ENCODE results near the gene PCSK2.
A peak's percentile ranks its signal among the peaks of the same experiment; 100 is the strongest.

PCSK2 gene

GRCh38 chr20:17343656-17344452 is 117.0 kb downstream of the PCSK2 start:
- no peak for DNase-seq

GRCh38 chr20:17344790-17345189 is 118.0 kb downstream of the PCSK2 start:
- no peak for DNase-seq

GRCh38 chr20:17345321-17345720 is 118.5 kb downstream of the PCSK2 start:
- no peak for DNase-seq

- DNase-seq = no peak
These were observed 123.5 kb downstream of the PCSK2 start for GRCh38 chr20:17350321-17350720.

- no peak for DNase-seq
These were observed 130.4 kb downstream of the PCSK2 start for GRCh38 chr20:17357238-17357637.

- DNase-seq = no peak
These were observed 132.0 kb downstream of the PCSK2 start for GRCh38 chr20:17358854-17359253.

GRCh38 chr20:17364681-17365080 is 137.8 kb downstream of the PCSK2 start:
- no peak for DNase-seq

- no peak for DNase-seq
These were observed 139.0 kb downstream of the PCSK2 start for GRCh38 chr20:17365831-17366230.

- no peak for DNase-seq
These were observed 142.7 kb downstream of the PCSK2 start for GRCh38 chr20:17369506-17369905.

- DNase-seq = no peak
These were observed 146.1 kb downstream of the PCSK2 start for GRCh38 chr20:17372806-17373440.

- DNase-seq = no peak
These were observed 147.2 kb downstream of the PCSK2 start for GRCh38 chr20:17374086-17374485.

- DNase-seq = no peak
These were observed 149.2 kb downstream of the PCSK2 start for GRCh38 chr20:17376031-17376430.

GRCh38 chr20:17377231-17377630 is 150.4 kb downstream of the PCSK2 start:
- DNase-seq = no peak

- DNase-seq = no peak
These were observed 152.8 kb downstream of the PCSK2 start for GRCh38 chr20:17379651-17380050.

- DNase-seq = no peak
These were observed 154.0 kb downstream of the PCSK2 start for GRCh38 chr20:17380801-17381200.

- no peak for DNase-seq
These were observed 154.9 kb downstream of the PCSK2 start for GRCh38 chr20:17381724-17382123.

GRCh38 chr20:17385798-17386197 is 159.0 kb downstream of the PCSK2 start:
- DNase-seq = no peak

- no peak for DNase-seq
These were observed 163.8 kb downstream of the PCSK2 start for GRCh38 chr20:17390655-17391054.

GRCh38 chr20:17391127-17391771 is 164.4 kb downstream of the PCSK2 start:
- peak; percentile 14 to 19 for DNase-seq

- DNase-seq = no peak
These were observed 167.6 kb downstream of the PCSK2 start for GRCh38 chr20:17394411-17394810.

- no peak for DNase-seq
These were observed 168.9 kb downstream of the PCSK2 start for GRCh38 chr20:17395729-17396128.

GRCh38 chr20:17399303-17399985 is 172.6 kb downstream of the PCSK2 start:
- no peak for DNase-seq

GRCh38 chr20:17403461-17403860 is 176.6 kb downstream of the PCSK2 start:
- DNase-seq = no peak

All from inflammatory macrophage (primary cell).